Umbilical cord (tissue), 2 donors: Measurements from ENCODE around the gene ROR1. TPM values are rescaled to one million over a fixed set of nuclear protein-coding genes. Genes with fewer than 3 reads are reported as not detected.

Experiments used
- DNase-seq: peaks from one replicate; pipeline ENCODE4 v3.0.0-alpha.2; 2015; ENCODE audit warnings: low spot score
- total RNA-seq: library from RNA; depleted of rRNA; stranded (reverse); fragments of >200 nt; gene quantifications from one replicate; pipeline ENCODE4 v1.2.3, GENCODE V29; 2014; ENCODE audit warnings: low replicate concordance; ENCODE audit not compliant: insufficient read depth

Gene ROR1
- total RNA-seq, 1 donor from 2014 or later, result 22.4 TPM

DNA sequence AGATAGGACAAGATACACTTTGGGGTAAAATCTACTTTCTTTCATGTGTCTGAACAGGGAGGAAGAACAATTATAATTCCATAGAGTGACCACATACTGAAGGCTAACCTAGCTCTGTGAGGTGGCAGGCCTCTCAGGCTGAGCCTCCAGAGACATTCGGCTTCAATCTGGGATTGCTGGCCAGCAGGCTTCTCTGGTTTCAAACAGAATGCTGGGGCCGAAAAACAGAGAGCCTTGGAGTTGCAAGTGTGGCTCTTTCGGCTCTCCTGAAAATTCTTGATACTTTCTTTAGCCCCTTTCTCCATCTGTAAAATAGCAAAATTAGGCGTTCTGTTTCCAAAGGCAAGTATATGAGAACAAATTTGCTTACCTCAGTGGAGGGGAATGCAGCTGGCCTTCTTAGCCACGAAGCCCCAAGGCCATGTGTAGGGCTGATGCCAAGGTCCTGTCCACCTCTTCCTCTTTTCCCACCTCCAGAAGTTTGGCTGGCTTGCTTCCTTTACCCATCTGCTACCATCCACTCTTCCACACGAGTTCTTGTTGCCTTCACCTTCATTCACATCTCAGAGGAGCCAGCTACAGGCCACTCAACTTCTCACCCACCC, 399.6 kb downstream of the ROR1 start:
- DNase-seq, result no peak

- no peak for DNase-seq
Observed at GRCh38 chr1:64175639-64176038, 401.8 kb downstream of the ROR1 start.

DNA sequence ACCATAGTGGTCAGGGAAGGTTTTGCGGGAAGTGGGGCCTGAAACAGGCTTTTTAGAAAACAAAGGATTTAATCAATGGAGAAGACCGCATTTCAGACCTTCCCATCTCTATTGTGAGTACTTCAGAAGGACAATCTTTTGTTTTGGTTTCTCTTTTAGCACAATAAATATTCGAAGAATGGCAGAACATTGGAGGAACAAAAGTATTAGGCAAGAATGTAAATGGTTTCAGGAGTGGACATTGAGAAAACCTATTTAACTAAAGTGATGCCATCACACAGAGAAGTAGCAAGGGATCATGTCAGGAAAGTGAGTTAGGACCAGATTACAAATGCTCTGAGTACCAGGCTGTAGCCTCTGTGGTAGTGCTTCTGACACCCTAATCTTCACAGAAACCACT, 402.8 kb downstream of the ROR1 start:
- no peak for DNase-seq

GRCh38 chr1:64179588-64179987, 405.8 kb downstream of the ROR1 start:
- DNase-seq, result no peak

GRCh38 chr1:64182207-64182606, 408.4 kb downstream of the ROR1 start:
- DNase-seq, result no peak

DNA sequence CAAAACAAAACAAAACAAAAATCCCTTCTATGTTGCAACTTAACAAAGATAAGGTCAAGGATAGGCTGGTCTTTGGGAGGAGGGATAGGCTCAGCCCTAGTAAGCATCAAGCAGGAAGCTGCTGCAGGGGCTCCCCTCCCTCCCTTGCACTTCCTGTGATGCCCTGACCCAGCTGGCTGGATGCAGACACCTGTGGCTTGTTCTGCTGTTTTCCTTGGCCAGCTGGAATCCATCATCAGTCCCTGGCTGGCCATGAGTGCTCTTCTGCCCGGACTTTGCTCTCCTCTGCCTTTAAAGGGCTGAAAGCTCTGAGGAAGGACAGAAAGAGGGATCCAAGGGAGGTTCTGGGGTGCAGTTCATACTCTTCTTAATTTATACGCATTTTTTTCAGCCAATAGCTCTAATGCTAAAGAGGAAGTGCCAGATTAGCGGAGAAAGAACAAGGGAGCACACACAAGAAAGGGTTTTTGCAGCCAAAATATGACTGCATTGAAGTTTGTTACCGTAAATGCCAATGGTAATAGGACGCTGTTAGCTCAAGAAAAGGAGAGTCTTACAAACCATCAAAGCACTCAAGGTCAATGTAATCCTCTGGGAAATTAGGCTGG, 409.7 kb downstream of the ROR1 start:
- DNase-seq, result no peak

DNA sequence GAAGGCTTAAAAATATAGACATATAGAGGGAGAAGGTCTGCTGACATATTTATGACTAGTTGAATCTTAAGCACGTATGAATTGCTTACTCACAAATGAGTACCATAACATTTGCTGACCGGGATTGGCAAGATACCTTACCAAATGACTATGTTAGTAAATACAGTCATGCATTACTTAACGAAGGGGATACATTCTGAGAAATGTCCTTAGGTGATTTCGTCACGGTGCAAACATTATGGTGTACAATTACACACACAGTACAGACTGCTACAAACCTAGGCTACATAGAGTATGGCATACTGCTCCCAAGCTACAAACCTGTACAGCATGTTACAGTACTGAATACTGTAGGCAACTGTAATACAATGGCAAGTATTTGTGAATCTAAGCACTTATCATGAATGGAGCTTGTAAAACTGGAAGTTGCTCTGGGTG, 410.2 kb downstream of the ROR1 start:
- no peak for DNase-seq

DNA sequence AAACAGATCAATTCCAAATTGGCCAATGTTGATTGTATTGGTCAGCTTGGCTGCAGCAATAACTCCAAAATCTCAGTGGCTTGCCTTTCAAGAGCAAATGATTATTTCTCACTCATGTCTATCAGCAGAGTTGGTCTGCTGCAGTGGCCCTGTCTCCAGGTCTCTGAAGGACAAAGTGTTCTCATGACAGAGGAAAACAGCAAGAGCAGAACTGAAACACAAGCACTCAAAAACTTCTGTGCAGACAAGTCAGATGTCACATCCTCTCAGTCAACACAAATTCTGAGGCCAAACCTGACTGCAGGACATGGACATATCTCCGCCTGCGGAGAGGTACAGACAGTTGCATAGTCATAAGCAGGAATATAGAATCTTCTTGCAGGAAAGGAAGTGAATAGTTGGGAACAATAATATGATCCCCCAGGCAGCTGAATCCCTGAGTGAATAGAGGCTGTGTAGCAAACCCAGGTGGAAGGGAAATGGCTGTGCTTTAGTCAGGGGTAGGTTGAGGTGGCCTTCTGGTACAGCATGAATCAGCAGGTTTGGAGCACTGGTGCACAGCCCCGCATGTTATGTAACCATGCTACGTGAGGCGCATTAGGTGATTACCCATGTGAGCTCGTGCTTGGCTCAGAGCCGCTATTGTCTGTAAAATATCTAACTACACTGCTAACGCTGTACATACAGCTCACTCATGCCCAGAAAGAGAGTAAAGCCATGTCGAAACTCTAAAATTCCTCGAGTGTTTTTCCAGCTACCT, 412.5 kb downstream of the ROR1 start:
- DNase-seq, result no peak

DNA sequence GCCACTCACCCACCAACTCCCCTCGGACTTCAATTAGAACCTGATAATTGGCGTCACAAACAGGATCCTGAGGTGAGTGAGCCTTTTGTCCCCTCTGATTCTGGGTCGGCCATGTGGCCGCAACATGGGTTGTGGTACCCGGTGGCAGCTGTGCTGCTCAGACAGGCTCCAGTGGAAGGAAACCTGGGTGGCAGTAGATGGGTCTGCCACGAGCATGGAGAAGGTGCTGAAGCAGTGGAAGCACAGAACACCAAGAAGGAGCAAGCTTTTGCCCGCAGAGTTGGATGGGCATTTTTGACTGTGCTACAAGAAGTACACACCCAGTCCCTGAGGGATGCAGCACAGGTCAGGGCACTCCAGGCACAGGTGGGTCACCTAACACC, 413.1 kb downstream of the ROR1 start:
- DNase-seq, result no peak

DNA sequence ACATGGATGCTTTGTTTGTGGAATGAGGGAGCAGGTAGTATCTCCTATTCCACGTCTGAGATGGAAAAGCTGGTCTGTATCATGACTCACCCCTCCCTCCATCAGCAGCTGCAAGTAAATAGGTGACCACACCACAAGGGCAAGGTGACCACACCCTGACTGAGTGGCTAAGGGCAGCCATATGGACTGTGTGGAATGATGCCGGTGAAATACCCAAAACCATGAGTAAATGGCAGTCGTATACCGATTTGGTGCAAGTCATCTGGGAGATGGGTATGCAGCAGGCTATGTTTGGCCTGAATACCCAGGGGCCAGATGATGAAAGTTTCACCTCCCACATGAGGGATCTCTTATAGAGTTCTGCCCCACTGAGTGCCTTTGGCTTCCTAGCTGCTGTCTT, 413.8 kb downstream of the ROR1 start:
- DNase-seq, result no peak

- no peak for DNase-seq
Observed at GRCh38 chr1:64192290-64192689, 418.5 kb downstream of the ROR1 start.

DNA sequence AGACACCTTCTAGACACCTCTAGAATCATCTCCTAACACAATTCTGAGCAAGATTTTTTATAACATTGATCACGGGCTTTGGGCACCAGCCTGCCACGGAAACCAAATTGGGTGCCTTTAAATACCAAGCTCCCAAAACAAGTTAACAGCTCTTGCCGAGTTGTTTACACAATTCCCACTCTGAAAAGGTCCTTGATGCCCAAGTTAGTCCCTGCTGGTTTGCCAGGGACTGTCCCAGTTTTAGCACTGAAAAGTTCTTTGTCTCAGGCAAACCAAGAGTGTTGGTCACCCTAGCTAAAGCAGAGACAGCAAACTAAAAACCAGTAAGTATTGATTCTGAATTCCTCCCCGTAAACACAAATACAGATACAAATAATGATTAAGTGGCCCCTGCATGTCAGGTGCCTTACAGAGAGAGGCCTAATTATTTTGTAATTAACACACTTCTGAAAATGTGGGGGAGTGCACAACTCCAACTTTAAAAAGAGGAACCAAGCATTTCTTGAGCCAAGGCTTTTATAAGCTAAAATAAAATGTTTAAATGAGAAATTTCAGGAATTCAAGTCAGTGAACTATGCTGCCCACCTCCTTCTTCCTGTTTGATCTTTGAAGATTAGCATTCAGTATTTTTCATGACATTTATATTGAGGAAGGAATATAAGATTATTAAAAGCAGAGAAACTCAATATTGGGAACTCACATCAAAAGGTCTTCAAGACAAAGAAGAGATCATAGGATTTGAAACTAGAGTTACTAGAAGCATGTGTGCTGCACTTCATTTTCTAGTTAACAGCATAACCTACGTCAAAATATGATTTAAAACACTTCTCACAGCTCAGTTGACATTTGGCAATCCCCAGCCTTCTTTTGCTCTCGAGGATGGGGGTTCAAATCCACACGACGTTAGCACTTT, 420.6 kb downstream of the ROR1 start:
- DNase-seq, result no peak

DNA sequence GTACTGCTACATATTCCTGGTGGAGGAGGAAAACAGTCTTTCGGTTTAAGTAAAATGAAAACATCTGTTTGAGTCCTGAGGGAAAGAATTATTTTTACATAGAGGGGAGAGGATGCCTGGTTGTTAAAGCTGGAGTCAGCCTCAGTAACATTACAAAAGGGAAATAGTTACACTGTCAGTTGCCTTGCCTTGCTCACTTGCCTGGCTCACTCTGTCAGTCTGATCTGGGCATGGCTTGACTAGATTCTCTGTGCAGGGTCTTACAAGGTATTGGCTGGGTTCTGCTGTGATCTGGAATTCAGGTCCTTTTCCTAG, 421.2 kb downstream of the ROR1 start:
- peak; percentile 36 for DNase-seq

DNA sequence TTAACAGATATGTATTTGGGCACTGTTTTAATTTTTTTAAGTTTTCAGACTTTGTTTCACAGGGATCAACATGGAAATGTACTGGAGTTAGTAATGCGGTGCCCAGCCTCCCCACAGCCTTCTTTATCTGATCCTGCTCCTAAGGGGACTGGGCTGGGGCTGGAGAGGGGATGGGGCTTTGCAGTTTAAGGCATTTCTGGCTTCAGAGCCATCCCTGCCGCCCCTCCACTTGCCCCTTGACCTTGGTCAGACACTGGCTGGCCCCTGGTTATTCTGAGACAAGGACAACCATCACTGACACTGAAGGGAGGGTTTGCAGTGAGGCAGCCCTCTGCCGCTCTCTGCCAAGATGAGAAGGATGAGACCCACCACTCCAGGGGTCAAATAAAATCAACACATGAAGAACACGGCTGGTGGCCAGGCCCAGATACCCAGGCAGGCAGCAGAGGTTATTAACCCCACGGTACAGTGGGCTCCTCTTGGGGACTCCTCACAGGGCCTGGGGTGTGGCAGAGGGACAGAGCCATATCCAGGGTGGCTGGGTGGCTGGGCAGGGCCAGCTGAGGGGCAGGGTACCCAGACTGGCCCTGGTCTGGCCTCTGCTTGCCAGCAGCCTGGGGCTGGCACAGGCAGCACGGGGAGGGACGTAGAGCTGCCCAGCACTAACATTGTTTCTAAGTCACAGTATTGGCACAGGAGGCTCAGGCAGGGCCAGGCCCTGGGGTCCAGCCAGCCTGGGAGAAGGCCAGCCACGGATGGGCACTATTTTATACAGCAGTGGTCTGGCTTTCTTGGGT, 422.5 kb downstream of the ROR1 start:
- peak; percentile 14 for DNase-seq

DNA sequence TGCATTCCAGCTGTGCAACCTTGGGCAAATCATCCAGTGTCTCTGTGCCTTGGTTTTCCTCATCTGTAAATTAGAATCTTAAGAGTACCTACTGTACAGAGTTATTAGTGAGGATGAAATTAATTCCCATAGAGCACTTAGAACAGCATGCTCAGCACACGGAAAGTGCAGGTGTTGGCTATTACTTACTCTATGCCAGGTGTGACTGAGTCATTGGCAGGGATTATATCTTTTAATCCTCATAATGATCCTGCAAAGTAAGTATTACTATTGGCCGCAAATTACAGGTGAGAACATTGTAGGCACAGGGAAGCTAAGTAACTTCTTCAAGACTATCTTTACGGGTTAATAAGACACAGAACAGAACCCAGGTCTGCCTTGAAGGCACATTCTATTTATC, 423.3 kb downstream of the ROR1 start:
- no peak for DNase-seq

DNA sequence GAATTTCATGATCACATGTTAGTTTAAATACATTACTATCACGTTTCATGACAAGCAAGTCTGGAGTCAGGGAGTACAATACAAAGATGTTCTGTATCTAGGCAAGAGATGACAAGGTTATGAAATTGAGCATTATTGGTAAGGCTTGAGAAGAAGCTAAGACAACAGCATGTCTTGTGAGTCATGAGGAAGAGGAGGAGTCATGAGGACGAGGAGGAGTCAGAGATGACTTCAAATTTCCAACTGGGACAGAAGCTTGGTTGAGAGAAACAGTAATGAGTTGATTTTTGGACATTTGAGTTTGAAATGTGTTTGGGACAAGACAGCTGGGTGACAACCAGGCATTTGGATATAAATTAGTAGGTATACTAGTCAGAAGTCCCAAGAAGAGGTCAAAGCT, 425.3 kb downstream of the ROR1 start:
- DNase-seq, result no peak

DNA sequence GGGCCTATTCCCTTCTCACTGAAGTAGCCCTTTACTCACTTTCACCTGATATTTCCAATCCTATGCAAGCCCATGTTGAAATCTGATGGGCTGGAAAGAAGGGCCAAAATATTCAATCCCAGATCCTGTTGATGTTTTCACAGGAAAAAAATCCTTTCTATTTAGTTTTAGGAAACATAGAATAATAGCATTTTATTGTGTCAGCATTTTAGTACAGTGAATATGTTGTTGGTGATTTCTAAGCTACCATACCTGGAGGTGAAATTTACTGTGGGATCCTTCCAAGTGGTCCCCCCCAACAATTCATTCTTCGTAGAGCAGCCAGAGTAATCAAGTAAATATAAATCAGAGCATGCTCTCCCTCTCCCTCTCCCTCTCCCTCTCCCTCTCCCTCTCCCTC, 426.2 kb downstream of the ROR1 start:
- DNase-seq, result no peak

DNA sequence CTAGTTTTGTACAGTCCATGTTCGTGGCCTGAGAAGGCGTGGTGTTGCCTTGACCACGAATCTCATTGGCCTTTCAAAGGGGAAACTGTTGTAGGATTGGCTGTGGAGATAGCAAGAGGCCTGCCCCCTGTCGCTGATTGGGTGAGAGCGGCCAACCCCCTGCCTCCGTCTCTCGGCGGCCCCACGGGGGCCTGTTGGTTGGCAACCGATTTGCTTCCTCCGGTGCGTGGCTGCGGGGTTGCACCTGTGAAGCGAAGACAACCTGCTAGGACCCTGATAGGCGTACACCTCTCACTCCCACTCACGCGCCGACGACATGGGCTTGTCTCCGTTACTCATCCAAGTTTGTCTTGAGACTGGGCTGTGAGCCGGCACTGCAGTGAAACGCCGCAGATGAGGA, 429.6 kb downstream of the ROR1 start, which contains the start of gene UBE2U:
Gene UBE2U, plus strand, starts transcription at position 204 of the 400 bp plus-strand sequence. CDS start 428 bp downstream, outside the sequence.
- DNase-seq, result no peak

DNA sequence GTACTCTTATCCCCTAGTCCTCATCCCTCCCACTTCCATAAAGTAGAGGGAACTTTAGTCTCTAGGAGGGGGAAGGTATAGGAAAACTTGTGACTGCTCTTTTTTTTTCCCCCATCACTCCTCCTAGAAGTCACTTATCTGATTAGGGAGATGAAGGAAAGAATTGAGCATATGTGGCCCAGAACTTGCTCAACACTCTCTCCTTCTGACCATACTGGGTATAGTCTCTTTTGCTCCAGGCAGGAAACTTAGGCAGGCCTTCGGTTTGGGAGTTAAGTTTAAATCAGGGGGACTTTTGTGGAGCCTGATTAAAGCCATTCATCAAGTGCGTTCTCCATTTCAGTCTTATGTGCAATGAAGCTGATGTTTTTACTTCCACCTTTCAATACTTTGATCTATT, 435.4 kb downstream of the ROR1 start:
- DNase-seq, result no peak

DNA sequence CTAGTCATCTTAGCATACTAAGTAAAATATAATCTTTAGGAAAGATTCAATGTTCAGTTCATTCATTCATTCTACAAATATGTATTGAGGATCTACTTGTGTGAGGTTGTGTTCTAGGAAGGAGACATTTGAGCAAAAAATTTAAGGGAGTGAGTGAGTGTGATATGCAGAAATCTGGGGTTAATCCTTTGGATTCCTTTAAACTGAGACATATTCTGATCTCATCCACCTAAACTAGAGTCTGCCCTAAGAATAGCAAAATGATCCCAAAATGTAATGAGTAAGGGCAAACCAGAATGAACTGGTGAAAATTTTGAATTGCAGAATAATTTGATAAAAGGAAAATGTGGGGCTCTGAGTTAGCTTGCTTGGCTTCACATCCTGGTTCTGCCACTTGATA, 438.2 kb downstream of the ROR1 start:
- DNase-seq, result peak; percentile 67

DNA sequence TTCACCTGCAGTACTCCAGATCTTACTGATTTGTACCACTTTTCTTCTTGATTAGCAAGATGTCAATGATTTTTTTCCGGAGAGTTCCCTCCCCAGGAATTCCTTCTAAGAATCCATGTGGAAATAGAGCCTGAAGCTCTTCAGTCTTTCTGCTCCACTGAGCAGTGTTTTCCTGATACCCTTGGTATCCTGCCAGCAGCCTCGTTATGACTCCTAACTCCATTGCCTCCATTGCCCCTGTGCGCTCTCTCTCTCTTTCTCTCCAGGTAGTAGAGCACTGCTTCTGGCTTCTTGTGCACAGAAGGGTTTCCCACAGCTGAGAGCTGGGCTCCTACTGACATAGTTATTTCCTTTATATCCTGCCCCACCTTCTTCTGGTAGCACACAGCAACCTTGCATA, 441.8 kb downstream of the ROR1 start:
- DNase-seq, result no peak
